Measurements from ENCODE around the gene TYROBP.
"Not testable (repeated sequence)": the region's sequence is repeated elsewhere in the genome, so short reads cannot be mapped to it uniquely, and the experiment has no call there.

Gene TYROBP

DNA sequence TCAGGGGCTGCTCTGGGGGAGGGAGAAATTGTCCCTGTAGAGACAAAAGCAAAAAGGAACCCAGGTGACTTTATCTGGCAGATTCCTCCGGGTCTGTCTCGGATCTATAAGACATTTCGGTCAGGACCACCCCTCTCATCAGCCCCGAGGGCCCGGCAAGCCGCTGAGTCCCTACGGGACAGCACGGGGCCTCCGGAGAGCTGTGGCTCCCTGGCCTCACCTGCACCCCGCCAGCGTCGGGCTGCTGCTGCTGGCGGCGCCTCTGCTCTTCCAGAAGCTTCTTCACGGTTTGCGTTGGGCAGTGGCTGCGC, 9.6 kb downstream of the TYROBP start:
- DNase-seq = peak in 1 of 2 donors; percentile 20

DNA sequence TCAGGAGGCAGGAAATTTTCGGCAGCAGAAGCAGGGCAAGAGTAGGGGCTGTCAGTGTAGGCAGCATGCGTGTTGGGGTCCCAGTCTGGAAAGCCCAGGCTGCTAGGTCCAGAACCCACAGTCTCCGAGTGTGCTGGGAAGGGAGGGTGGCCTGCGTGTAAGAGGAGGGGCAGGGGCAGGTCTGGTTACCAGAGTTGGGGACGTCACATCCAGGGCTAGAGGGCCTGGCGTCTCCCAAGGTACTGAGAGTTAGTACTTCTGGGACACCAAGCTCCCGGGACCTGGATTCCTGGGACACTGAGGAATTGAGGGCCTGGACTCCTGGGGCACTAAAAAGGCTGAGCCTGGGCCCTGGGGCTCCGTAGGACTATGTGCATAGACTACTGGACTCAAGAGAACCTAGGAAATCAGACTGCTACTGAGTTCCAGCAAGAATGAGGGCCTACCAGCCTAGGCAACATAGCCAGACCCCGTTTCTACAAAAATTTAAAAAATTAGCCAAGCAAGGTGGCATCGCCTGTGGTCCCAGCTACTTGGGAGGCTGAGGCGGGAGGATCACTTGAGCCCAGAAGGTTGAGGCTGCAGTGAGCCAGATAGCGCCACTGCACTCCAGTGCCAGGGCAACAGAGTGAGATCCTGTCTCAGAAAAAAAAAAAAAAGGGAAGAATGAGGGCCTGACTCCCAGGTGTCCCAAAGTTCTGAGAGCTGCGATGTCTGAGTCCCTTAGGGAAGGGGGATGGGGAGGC, 10.2 kb downstream of the TYROBP start:
- no peak for DNase-seq

DNA sequence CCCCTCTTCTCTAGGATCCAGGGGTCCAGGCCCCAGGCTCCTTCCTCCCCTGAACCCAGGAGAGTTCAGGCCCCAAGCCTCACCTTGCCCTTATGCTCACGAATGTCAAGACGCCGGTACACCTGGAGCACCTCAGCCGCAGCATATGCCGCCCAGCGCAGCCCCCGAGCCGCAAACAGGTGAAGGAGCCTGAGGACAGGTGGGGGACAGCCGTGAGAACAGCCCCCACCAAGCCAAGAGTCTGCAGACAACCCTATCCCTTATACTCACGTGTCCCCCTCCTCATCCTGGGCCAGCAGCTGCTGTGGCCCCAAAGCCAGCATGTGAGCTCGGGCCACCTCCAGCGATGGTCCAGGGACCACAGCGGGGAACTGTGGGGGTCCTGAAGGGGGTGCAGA, 11.5 kb downstream of the TYROBP start:
- no peak for DNase-seq

DNA sequence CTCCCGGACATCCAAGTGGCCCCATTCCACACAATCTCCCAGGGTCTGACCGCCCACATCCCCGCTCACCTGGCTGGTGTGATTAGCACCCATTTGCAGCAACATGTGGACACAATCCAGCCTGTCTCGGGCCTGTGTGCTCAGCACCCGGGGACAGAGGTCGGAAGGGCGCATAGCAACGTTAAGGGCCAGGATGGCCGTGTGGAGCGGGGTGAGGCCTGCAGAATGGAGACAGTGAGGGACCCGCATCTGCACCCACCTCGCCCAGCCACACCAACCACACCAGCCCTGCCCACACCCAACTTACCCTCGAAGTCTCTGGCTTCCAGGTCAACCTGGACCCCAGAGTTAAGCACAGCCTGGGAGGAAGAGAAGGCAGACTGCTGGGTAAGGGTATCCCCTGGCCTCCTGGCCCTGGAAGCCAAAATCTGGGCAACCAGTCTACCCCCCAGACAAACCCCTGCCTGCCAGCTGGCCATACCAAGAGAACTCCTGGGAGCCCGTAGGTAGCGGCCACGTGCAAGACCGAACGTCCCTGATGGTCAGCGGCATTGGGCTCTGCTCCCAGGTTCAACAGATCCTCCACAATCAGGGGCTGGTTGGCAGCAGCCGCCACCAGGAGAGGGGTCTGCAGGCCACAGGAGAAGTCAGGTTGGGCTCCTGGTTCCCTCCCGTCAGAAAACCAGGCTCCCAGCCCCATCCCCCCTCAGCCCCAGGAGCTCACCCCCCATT, 12.0 kb downstream of the TYROBP start:
- DNase-seq = no peak

DNA sequence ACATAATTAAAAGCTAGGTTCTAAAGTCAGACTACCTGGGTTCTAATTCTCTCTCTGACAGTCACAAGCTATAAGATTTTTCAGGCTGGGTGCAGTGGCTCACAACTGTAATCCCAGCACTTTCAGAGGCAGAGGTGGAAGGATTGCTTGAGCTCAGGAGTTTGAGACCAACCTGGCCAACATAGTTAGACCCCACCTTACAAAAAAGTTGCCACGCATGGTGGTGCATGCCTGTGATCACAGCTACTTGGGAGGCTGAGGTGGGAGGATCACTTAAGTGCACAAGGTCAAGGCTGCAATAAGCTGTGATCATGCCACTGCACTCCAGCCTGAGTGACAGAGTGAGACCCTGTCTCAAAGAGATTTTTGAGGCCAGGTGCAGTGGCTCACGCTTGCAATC, 13.8 kb downstream of the TYROBP start:
- no peak for DNase-seq

DNA sequence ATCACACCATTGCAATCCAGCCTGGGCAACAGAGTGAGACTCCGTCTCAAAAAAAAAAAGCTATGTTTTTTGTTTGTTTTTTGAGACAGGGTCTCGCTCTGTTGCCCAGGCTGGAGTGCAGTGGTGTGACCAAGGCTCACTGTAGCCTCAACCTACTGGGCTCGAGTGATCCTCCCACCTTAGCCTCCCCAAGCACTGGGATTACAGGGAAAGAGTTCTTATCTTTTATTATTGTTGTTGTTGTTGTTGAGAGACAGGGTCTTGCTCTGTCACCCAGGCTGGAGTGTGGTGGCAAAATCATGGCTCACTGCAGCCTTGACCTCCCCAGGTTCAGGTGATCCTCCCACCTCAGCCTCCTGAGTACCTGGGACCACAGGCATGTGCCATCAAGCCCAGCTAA, 16.3 kb downstream of the TYROBP start:
- DNase-seq = not testable (repeated sequence)

DNA sequence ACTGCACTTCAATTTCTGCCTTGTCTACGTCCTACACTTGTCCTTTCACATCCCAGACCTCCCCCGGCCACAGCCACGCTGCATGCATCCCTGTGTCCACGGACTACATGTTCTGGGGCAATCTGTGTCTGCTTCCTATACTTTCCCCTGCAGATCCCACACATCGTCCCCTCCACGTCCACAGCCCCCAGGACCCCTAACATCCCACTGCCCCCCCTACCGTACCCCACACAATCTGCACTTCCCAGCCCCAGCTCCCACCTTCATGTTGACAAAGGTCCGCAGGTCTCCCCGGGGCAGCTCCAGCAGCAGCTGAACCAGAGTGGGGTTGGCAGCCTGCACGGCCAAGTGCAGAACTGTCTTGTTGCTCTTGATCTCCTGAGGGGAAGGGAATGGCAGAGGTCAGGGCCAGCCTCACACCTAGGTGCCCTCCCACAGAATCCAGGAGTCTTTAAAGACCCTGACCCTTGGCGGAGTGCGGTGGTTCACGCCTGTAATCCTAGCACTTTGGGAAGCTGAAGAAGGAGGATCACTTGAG, 17.9 kb downstream of the TYROBP start:
- no peak for DNase-seq

DNA sequence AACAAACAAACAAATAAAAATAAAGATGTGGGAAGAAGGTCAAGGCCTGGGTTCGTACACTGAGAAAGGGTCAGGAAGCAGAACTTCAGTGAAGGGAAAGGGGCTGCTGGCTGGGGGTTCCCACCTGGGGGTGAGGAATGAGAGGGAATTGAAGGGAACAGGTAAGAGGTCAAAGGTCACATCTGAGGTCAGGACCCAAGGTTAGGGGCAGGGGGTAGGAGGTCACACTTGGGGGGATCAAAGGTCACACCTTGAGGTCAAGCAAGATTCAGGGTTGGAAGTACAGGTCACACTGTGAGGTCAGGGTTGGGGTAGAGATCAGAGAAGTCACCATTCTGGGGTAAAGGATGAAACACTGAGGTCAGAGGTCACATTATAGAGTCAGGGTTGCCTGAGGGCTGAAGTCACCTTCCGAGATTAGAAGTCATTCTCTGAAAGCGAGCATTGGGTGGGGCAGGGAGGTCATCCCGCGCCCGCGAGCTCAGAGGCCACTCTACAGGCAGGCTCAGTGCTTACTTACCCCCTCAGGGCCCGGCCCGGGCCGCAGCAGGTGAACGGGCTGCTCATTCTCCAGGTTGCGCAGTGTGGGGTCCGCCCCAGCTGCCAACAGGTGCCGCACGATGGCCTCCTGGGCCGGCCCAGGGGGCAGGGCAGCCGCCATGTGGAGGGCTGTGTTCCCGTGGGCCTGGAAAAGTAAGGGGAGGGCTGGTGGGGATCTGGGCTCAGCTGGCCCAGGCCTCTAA, 18.6 kb downstream of the TYROBP start:
- DNase-seq = no peak

DNA sequence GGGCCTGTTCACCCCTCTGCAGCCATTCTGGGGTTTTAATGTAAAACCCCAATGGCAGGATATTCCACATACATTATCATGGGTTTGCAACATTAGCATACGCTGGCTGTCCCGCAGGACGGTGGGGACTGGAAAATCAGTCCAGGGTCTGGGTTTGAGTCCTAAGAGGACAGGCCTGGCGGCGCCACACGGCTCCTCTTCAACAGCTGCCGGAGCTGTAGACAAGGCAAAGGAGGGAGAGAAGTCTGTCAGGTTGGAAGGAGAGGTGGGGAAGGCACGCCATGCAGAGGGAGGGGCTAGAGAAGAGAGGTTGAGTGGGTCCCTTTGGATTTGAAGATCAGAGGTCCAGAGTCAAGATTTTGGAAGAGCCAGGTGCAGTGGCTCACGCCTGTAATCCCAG, 19.7 kb downstream of the TYROBP start:
- no peak for DNase-seq

DNA sequence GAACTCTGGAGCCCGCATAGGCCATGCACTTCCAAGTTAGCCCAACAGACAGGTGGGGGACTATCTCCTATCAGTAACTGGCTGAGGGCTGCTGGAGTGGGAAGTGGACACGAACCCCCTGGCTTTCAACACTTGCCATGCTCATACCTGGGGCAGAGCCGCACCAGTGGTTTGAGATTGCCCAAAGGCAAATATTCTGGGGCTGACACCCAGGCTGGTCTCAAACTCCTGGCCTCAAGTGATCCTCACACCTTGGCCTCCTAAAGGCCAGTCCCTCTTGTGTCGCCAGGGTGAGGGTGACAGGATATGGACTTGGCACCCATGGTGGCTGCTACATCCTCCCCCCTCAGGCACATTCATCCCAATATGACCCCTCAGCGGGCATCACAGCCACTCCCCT, 20.9 kb downstream of the TYROBP start:
- DNase-seq = no peak

DNA sequence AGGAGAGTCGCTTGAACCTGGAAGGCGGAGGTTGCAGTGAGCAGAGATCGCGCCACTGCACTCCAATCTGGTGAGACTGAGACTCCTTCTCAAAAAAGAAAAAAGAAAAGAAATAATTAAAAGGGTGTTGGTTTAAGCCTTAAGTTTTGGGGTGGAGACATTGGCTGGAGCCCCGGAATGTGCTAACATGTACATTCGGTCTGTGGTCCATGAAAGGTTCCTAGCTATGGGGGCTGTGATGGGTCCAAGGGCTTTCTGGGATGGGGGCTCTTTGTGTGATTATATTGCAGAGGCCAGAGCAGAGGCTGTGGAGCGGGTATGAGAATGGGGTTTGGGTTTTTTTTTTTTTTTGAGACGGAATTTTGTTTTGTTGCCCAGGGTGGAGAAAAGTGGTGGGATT, 22.2 kb downstream of the TYROBP start:
- no peak for DNase-seq

DNA sequence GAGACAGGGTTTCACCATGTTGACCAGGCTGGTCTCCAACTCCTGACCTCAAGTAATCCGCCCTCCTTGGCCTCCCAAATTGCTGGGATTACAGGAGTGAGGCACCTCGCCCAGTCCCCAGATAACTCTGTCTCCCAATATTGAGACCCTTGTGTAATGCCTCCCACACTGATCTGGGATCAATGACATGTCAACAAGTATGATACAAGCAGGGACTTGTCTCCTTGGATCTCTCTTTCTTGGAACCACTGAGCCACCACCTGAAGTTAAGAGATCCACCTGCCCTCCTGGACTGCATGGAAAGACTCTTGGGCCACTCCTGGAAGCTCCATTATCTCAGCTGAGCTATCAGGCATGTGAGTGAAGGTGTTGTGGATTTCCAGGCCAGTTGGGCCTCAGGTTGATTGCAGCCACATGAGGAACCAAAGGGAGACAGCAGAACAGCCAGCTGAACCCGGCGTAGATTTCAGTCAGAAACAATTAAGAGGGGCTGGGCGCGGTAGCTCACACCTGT, 22.8 kb downstream of the TYROBP start:
- DNase-seq = no peak

DNA sequence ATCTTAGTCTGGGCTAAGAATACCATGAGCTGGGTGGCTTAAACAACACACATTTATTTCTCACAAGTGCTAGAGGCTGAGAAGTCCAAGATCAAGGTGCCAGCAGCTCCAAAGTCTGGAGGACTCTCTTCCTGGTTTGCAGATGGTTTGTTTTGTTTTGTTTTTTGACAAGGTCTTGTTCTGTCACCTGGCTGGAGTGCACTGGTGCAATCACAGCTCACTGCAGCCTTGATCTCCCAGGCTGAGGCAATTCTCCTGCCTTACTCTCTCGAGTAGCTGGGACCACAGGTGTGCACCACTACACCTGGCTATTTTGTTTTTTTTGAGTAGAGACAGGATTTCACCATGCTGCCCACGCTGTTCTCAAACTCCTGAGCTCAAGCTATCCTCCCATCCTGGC, 24.2 kb downstream of the TYROBP start:
- no peak for DNase-seq

DNA sequence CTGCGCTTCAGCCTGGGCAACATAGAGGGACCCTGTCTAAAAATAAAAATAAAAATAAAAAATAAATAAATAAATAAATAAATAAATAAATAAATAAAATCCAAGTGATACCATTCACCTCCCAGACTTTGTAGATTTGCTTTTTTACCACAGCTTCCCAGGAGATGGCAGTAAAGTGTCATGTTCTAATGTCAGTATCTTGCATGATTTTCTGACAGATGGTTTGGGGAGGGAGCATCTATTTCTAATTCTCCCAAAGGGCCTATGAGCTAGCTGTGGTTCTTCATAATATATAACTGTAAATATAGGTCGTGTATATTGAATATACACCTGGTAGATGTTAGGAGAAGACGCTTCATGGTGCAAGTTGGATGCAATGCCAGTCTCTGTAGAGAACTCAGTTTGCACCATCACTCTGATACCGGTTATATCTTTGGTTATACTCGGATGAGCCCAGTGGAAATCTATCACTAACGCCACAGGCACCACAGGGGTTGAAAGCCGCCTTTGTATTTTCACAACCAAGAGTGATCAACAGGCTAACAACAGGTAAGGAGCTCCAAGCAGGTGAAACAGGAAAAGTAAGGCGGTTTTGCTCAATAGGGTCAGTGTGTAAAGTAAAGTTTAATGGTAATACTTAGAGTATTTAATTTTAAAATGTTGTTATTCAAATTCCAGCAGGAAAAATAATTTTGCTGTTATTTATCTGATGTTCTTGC, 25.8 kb downstream of the TYROBP start:
- peak in 1 of 2 donors; percentile 62 for DNase-seq

DNA sequence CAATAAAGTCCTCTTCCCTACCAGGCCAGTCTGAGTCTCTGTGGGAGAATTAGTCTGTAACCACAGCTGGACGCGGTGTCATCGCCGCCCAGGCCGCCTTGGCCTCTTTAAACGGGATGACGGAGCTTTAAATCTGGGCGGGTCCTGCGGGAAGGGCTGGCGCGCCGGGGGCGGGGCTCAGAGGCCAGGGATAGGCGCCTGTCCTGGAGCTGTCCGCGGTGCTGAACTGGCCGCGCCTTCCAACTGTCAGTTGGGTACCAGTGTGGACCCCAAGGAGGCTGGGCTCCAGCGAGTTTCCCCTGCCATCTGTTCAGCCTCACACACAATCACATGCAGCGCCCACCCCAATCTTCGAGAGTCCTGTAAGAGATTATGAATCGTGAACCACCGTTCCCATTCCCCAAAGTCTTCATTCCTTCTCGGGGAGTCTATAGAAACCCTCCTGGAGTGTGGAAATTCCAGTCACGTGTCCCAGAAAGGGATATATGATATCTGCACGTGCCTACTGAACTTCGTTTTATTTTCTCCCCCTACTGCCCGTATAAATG, 28.3 kb downstream of the TYROBP start:
- DNase-seq = peak; percentile 55 to 58

DNA sequence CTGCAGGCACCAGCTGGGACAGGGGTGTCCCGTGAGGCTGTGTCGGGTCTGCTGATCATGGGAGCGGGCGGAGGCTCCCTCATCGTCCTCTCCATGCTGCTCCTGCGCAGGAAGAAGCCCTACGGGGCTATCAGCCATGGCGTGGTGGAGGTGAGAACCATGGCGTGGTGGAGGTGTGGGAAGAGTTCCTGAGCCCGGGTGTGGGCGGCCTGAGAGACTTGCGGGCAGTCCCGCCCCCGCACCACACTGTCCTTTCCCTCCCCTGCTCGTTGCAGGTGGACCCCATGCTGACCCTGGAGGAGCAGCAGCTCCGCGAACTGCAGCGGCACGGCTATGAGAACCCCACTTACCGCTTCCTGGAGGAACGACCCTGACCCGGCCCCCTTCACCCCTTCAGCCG, 29.0 kb downstream of the TYROBP start:
- no peak for DNase-seq

DNA sequence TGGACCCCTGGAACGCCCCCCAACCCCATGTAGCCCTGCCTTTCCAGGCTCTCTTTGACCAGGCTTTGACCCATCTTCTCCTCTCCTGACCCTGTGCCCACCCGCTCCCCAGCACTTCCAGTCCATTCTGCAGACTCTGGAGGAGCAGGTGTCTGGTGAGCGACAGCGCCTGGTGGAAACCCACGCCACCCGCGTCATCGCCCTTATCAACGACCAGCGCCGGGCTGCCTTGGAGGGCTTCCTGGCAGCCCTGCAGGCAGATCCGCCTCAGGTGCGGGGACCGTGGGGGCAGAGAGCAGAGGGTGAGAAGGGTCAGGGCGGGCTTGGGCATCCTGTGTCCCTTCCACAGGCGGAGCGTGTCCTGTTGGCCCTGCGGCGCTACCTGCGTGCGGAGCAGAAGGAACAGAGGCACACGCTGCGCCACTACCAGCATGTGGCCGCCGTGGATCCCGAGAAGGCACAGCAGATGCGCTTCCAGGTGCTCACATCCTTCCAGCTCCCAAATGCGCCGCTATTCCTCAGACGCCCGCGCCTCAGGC, 33.6 kb downstream of the TYROBP start:
- no peak for DNase-seq

DNA sequence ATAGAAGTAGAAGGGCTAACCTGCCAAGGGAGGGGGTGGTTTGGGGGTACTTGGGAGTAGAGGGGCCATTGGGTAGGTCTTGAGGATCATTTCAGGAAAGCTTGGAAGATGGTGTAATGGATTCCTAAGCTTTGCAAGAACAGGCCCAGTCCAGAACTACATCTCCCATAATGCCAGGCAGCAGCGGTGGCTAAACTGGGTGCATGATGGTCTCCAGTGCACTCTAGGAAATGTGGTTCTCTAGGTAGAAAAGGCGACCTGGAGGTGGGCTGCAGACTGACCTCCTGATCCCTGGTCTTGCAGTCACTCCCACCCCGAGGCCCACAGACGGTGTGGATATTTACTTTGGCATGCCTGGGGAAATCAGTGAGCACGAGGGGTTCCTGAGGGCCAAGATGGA, 35.9 kb downstream of the TYROBP start:
- DNase-seq = no peak

DNA sequence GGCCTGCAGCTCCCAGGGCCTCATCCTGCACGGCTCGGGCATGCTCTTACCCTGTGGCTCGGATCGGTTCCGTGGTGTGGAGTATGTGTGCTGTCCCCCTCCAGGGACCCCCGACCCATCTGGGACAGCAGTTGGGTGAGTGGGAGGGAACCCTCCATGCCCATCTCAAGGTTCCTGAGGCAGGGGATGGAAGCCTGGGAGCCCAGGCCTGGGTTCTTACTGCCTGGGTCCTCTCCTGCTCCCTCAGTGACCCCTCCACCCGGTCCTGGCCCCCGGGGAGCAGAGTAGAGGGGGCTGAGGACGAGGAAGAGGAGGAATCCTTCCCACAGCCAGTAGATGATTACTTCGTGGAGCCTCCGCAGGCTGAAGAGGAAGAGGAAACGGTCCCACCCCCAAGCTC, 36.5 kb downstream of the TYROBP start:
- no peak for DNase-seq

DNA sequence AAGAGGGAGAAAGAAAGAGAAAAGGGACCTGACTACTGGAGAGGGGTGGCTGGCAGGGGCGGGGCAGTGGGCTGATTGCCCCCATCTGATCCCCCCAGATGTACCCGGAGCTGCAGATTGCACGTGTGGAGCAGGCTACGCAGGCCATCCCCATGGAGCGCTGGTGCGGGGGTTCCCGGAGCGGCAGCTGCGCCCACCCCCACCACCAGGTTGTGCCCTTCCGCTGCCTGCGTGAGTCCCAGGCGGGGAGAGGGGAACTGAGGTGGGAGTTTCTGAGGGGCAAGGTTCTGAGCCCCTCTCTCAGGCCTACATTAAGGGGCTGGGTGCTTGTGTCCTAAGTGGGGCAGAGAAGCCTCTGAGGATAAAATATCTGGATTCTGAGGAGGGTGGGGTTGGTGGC, 37.3 kb downstream of the TYROBP start:
- DNase-seq = no peak

DNA sequence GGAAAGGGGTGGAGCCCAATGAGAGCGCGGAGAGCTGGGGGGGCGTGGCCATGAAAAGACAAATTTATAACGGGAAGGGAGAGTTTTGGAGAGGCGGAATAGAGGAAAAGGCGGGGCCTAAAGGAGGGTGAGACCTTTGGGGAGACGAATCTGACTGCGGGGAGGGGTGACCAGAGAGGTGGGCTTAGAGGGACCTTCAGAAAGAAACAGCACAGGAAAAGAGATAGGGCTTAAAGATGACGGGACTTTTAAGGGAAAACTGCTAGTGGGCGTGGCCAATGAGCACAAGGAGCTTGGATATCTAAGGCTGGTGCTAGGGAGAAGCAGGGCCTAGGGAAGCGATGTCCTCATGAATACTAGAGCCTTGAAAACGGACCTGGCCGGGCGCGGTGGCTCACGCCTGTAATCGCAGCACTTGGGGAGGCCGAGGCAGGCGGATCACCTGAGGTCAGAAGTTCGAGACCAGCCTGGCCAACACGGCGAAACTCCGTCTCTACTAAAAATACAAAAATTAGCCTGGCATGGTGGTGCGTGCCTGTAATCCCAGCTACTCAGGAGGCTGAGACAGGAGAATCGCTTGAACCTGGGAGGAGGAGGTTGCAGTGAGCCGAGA, 37.9 kb downstream of the TYROBP start:
- DNase-seq = peak in 1 of 2 donors; percentile 39

All from activated CD4-positive, alpha-beta T cell treated with anti-CD3 and anti-CD28 coated beads for 4 hours (primary cell).